ENCODE results near the gene ALOXE3.

GRCh38 chr17:8148560-8148959 lies 30.2 kb upstream of the ALOXE3 start:
- TF ChIP-seq TAF1 (IDR thresholded peaks at IDR 0.05; ENCODE audit: low read depth, low read length) (no peak), MAX (IDR thresholded peaks at IDR 0.05) (no peak), SP1 (IDR thresholded peaks at IDR 0.05; ENCODE audit: low read depth, low read length) (no peak), RFX5 (IDR thresholded peaks at IDR 0.05; ENCODE audit: borderline replicate concordance, low read depth, low read length) (no peak), CTCF (IDR thresholded peaks at IDR 0.05; ENCODE audit: control extremely low read depth in 1 of 3, insufficient read depth in 1 of 3, low read depth in 1 of 3, low read length in 3 of 3) (no peak), JUN (IDR thresholded peaks at IDR 0.05; ENCODE audit: low read depth, low read length) (no peak)

Data from H1 (cell line).